DOHH2 (cell line): Measurements from ENCODE around the gene PNPLA7.

Source experiments
- H3F3A ChIP-seq: fragments of 200-600 bp; sonication (generic), shearing (Covaris generic); 2 replicates; pipeline ENCODE4 v1.6.0; 2016; ENCODE audit warnings: antibody characterized with exemption, mild to moderate bottlenecking; ENCODE audit not compliant: control insufficient read depth, insufficient read depth
- H3K27ac ChIP-seq: fragments of 200-600 bp; sonication (generic); 2 replicates; pipeline ENCODE4 v1.5.1; 2014; ENCODE audit warnings: low read depth, mild to moderate bottlenecking, low read length, moderate library complexity
- H3K27me3 ChIP-seq: fragments of 200-600 bp; sonication (generic); 2 replicates; pipeline ENCODE4 v1.6.1; 2014; ENCODE audit warnings: mild to moderate bottlenecking, low read length, mixed read lengths; ENCODE audit not compliant: control insufficient read depth
- H3K36me3 ChIP-seq: fragments of 200-600 bp; sonication (generic); 2 replicates; pipeline ENCODE4 v1.6.1; 2014; ENCODE audit warnings: mild to moderate bottlenecking, low read length, moderate library complexity, mixed read lengths; ENCODE audit not compliant: control insufficient read depth
- H3K4me1 ChIP-seq: fragments of 200-600 bp; sonication (generic); 2 replicates; pipeline ENCODE4 v1.6.1; 2014; ENCODE audit warnings: mild to moderate bottlenecking, low read length, mixed read lengths; ENCODE audit not compliant: control insufficient read depth
- H3K4me2 ChIP-seq: fragments of 200-600 bp; sonication (generic); 2 replicates; pipeline ENCODE4 v1.6.0; 2014; ENCODE audit warnings: mild to moderate bottlenecking, low read length, moderate library complexity
- H3K4me3 ChIP-seq: fragments of 200-600 bp; sonication (generic); 2 replicates; pipeline ENCODE4 v1.5.1; 2014; ENCODE audit warnings: mild to moderate bottlenecking, low read length, mixed read lengths
- H3K79me2 ChIP-seq: fragments of 200-600 bp; sonication (generic); 2 replicates; pipeline ENCODE4 v1.6.1; 2014; ENCODE audit warnings: mild to moderate bottlenecking, low read length, mixed read lengths; ENCODE audit not compliant: control insufficient read depth
- H3K9me2 ChIP-seq: fragments of 200-600 bp; sonication (generic); replicated peaks from 2 replicates; pipeline ENCODE4 v1.6.1; 2014; ENCODE audit warnings: mild to moderate bottlenecking, low read length, mixed read lengths; ENCODE audit not compliant: control insufficient read depth
- H3K9me3 ChIP-seq: fragments of 200-600 bp; sonication (generic); 2 replicates; pipeline ENCODE4 v1.6.1; 2014; ENCODE audit warnings: antibody characterized with exemption, low read length, mixed read lengths; ENCODE audit not compliant: control insufficient read depth, insufficient read depth
- H4K20me1 ChIP-seq: fragments of 200-600 bp; sonication (generic); 2 replicates; pipeline ENCODE4 v1.6.0; 2014; ENCODE audit warnings: low read depth, mild to moderate bottlenecking, antibody characterized with exemption, low read length, moderate library complexity; ENCODE audit not compliant: control insufficient read depth, insufficient read depth
- EZH2phosphoT487 ChIP-seq: fragments of 200-600 bp; sonication (generic); IDR thresholded peaks from 2 replicates; pipeline ENCODE4 v1.6.1; 2017; ENCODE audit warnings: borderline replicate concordance, mild to moderate bottlenecking, antibody characterized with exemption, low read length, moderate library complexity, mixed read lengths
- TF ChIP-seq, protein P1 (sequence below): fragments of 200-600 bp; sonication (generic); IDR thresholded peaks from one replicate; pipeline ENCODE4 v1.5.1; 2014; ENCODE audit warnings: antibody characterized with exemption, mild to moderate bottlenecking, low read depth, low read length; ENCODE audit not compliant: poor library complexity, severe bottlenecking

The PNPLA7 gene

GRCh38 chr9:137506274-137506673, 43.9 kb downstream of the PNPLA7 start:
- Histone ChIP-seq H3K9me3 (no peaks in the 10 kb centered on the region), H3K27me3 (no peaks in the 10 kb centered on the region), H3K9me2 (no peaks in the 10 kb centered on the region), H3F3A (peaks cover 9% of the 10 kb centered on the region), H4K20me1 (no peaks in the 10 kb centered on the region), H3K27ac (no peak overlapping the region), H3K4me2 (no peak overlapping the region), H3K4me1 (no peaks in the 10 kb centered on the region), H3K4me3 (no peak overlapping the region), H3K36me3 (no peaks in the 10 kb centered on the region), H3K79me2 (no peaks in the 10 kb centered on the region)
- TF ChIP-seq EZH2phosphoT487: no peak
- TF ChIP-seq, protein P1, sequence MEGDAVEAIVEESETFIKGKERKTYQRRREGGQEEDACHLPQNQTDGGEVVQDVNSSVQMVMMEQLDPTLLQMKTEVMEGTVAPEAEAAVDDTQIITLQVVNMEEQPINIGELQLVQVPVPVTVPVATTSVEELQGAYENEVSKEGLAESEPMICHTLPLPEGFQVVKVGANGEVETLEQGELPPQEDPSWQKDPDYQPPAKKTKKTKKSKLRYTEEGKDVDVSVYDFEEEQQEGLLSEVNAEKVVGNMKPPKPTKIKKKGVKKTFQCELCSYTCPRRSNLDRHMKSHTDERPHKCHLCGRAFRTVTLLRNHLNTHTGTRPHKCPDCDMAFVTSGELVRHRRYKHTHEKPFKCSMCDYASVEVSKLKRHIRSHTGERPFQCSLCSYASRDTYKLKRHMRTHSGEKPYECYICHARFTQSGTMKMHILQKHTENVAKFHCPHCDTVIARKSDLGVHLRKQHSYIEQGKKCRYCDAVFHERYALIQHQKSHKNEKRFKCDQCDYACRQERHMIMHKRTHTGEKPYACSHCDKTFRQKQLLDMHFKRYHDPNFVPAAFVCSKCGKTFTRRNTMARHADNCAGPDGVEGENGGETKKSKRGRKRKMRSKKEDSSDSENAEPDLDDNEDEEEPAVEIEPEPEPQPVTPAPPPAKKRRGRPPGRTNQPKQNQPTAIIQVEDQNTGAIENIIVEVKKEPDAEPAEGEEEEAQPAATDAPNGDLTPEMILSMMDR: no peak

DNA sequence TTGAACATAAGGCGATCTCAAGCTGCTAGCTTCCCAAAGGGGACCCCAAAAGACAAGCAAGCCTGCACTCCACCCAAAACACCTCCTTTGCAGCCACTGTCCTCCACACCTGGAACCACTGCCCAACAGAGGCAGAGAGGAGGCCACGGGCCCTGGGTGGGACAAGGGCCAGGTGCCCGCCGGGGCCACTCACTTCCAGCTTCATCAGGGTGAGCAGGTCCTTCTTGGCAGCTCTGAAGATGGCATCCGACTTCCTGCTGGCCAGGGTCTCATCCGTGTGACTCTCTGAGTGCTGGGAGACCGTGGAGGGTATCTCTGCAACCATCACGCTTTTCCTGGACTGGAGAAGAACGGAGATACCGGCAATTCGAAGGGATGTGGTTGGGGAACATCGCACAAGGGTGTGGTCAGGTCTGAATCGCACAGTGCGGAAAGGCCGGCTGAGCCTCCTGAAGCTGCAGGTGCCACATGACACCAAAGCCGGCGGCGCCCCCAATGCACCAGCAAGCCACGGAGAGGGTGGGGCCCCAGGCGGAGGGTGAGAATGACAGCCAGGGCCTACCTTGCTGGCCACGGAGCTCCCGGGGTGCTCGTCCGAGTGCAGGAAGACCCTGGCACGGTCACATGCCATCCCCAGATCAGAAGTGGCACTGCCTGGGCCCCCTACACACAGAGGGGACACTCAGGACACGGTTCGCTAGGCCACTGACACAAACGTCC, 44.6 kb downstream of the PNPLA7 start:
- TF ChIP-seq EZH2phosphoT487: no peak
- TF ChIP-seq, protein P1: no peak
- H3K9me3 ChIP-seq: no peaks in the 10 kb centered on the region
- no peak overlapping the region for H3K4me3 ChIP-seq

GRCh38 chr9:137504432-137504777, 45.8 kb downstream of the PNPLA7 start:
- no peak overlapping the region for H3K4me2 ChIP-seq
- no peaks in the 10 kb centered on the region for H3K79me2 ChIP-seq
- H3F3A ChIP-seq: peaks cover 9% of the 10 kb centered on the region
- no peaks in the 10 kb centered on the region for H3K9me2 ChIP-seq
- H3K27ac ChIP-seq: no peak overlapping the region
- no peaks in the 10 kb centered on the region for H3K27me3 ChIP-seq
- TF ChIP-seq, protein P1: no peak
- no peak for TF ChIP-seq EZH2phosphoT487
- H4K20me1 ChIP-seq: no peaks in the 10 kb centered on the region
- H3K4me3 ChIP-seq: no peak overlapping the region
- H3K36me3 ChIP-seq: no peaks in the 10 kb centered on the region
- H3K4me1 ChIP-seq: no peaks in the 10 kb centered on the region
- no peaks in the 10 kb centered on the region for H3K9me3 ChIP-seq

More for the DNA sequence above, 44.6 kb downstream of the PNPLA7 start:
- no peak overlapping the region for H3K27ac ChIP-seq
- H3K79me2 ChIP-seq: no peaks in the 10 kb centered on the region
- H3K9me2 ChIP-seq: no peaks in the 10 kb centered on the region
- peaks cover 9% of the 10 kb centered on the region for H3F3A ChIP-seq
- no peaks in the 10 kb centered on the region for H4K20me1 ChIP-seq
- H3K4me2 ChIP-seq: no peak overlapping the region
- no peaks in the 10 kb centered on the region for H3K27me3 ChIP-seq
- no peaks in the 10 kb centered on the region for H3K4me1 ChIP-seq
- H3K36me3 ChIP-seq: no peaks in the 10 kb centered on the region
